HG03097 (cell line): ENCODE results near the gene FGL2.
"Not testable (repeated sequence)": the region's sequence is repeated elsewhere in the genome, so short reads cannot be mapped to it uniquely, and the experiment has no call there.

Experiments
- ATAC-seq: cut with Tn5 transposase; IDR thresholded peaks from one replicate; pipeline ENCODE4 v1.9.1; 2021; ENCODE audit not compliant: unreplicated experiment, low FRiP score

Gene FGL2

GRCh38 chr7:77172437-77173172 is 27.0 kb downstream of the FGL2 start:
- ATAC-seq: not testable (repeated sequence)

GRCh38 chr7:77171073-77171472 is 28.5 kb downstream of the FGL2 start:
- not testable (repeated sequence) for ATAC-seq

DNA sequence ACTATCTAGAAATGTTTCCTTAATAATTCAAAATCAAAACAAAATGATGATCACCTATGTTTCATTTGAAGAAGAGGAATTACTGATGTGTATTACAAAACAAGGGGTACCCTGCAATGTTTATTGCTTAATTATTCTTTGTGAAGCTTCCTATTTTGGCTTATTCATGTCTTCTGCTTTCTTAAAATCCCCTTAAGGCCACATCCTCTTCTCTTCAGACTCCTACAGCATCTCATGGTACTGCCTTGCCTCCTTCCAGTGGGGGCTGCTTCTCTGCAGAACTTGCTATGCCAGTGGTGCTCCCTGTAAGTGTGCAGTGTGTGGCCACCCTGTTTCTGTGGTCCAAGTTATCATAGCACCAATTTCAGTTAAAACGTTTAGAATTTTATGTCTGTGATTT is 42.2 kb downstream of the FGL2 start:
- ATAC-seq: peak; percentile 71

DNA sequence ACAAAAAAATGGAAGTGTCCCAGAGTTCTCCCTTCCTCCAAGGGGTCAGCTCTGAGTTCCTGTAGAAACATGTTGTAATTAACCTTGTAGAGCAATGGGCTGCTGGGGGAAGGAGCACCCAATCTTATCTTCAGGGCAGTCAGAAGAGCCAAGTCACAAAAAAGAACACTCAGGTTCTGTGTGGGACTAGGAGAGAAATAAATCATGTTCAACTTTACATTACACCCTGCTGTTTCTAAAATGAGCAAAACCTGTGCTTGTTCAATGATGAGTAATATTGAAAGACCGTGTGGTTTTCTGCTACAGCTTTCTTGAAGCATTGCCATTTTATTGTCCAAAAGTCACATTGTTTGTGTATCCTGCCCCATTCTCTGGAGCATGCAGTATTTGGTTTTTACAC is 42.6 kb downstream of the FGL2 start:
- peak; percentile 79 for ATAC-seq

DNA sequence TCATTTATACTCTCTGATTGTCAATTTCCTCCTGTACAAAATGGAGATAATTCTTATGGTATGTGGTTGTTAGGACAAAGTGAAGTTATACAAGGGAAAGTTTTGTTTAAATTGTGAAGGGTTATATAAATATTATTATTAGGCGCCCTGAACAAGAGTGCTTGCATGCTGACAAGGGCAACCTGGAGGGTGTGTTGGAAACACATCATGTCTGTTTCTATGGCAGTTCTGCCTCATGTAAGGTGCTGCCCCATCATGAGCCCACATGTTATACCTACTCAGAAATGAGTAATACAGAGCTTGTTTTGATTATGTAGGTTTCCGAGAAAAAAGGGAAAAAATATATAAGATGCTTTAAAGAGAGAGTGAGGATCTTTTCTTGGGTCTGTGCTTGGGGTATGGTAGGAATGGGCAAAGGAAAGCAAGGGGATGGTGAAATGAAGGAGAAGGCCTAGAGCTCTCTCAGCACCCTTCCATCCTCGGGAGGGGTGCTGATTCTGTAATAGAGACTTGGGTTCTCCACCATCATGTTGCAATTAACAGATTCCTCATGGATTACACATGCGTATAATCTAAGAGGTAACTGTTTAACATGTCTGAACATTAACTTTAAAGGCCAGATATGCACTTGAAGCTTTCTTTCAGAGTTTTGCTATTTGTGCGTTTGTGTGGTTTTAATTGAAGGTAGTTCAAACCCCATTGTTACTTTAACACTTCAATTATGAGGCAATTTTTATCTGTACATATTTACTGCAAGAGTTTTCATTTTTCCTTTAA is 43.8 kb downstream of the FGL2 start:
- not testable (repeated sequence) for ATAC-seq

GRCh38 chr7:77154917-77155464 is 44.6 kb downstream of the FGL2 start:
- ATAC-seq: peak; percentile 33

GRCh38 chr7:77152232-77152631 is 47.4 kb downstream of the FGL2 start:
- not testable (repeated sequence) for ATAC-seq
